Stomach (tissue), 4 donors: ENCODE measurements around the gene RIMOC1.

ENCODE experiments used
- CTCF ChIP-seq, 7 experiments: fragments of 450-650 bp in 4 of 7; fragments of 200-600 bp in 3 of 7; sonication (generic) in 3 of 7; IDR thresholded peaks; one replicate each; pipeline ENCODE4 v1.5.1; 2016 to 2019; ENCODE audit warnings: antibody characterized with exemption in 7 of 7, control low read depth in 2 of 7, mild to moderate bottlenecking in 1 of 7
- EP300 ChIP-seq: sonication (generic); formaldehyde crosslinking; IDR thresholded peaks from one replicate; pipeline ENCODE4 v1.6.1; 2017; ENCODE audit warnings: antibody characterized with exemption
- POLR2A ChIP-seq, 4 donors: fragments of 450-650 bp; IDR thresholded peaks; one replicate each; pipeline ENCODE4 v1.6.1; 2016; ENCODE audit warnings: antibody characterized with exemption in 4 of 4, control low read depth in 2 of 4, mild to moderate bottlenecking in 1 of 4, moderate library complexity in 1 of 4

- no peak for TF ChIP-seq CTCF (IDR thresholded peaks at IDR 0.05)
- TF ChIP-seq EP300, result no peak
- no peak for TF ChIP-seq POLR2A (IDR thresholded peaks at IDR 0.05)
Observed at GRCh38 chr5:41927604-41928003, 23.5 kb downstream of the RIMOC1 start.
